ENCODE results near the gene SLC35B1.

DNA sequence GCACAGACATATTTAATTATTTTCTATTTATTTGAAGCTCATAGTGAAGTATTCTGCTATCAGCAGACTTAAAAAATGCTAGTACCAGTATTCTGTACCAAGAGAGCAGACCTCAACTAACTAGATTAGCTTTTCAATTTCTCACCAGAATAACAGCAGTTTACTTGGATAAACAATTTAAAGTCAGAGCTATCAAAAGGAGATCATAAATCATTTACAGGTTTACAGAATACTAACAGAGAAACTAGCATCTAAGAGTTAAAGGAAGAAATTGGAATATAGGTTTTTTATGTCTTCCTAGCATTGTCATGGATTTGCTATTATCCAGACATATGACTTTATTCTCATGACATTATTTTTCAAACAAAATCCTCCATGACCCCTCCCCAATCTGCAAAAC lies 33.3 kb downstream of the SLC35B1 start:
- TF ChIP-seq POLR2A (IDR thresholded peaks at IDR 0.05): no peak
- TF ChIP-seq, protein P1, sequence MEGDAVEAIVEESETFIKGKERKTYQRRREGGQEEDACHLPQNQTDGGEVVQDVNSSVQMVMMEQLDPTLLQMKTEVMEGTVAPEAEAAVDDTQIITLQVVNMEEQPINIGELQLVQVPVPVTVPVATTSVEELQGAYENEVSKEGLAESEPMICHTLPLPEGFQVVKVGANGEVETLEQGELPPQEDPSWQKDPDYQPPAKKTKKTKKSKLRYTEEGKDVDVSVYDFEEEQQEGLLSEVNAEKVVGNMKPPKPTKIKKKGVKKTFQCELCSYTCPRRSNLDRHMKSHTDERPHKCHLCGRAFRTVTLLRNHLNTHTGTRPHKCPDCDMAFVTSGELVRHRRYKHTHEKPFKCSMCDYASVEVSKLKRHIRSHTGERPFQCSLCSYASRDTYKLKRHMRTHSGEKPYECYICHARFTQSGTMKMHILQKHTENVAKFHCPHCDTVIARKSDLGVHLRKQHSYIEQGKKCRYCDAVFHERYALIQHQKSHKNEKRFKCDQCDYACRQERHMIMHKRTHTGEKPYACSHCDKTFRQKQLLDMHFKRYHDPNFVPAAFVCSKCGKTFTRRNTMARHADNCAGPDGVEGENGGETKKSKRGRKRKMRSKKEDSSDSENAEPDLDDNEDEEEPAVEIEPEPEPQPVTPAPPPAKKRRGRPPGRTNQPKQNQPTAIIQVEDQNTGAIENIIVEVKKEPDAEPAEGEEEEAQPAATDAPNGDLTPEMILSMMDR (IDR thresholded peaks at IDR 0.05): no peak
